GM18870 (cell line): ENCODE results near the gene CEACAM5.

Experiments
- ATAC-seq: cut with Tn5 transposase; IDR thresholded peaks from one replicate; pipeline ENCODE4 v1.9.1; 2021; ENCODE audit warnings: moderate library complexity; ENCODE audit not compliant: unreplicated experiment

Gene CEACAM5

GRCh38 chr19:41708481-41708880 lies at the start of gene CEACAM5:
Gene CEACAM5, plus strand, starts transcription at chr19:41708626. Its CDS starts 106 bp downstream, at chr19:41708732.
- ATAC-seq, result no peak

DNA sequence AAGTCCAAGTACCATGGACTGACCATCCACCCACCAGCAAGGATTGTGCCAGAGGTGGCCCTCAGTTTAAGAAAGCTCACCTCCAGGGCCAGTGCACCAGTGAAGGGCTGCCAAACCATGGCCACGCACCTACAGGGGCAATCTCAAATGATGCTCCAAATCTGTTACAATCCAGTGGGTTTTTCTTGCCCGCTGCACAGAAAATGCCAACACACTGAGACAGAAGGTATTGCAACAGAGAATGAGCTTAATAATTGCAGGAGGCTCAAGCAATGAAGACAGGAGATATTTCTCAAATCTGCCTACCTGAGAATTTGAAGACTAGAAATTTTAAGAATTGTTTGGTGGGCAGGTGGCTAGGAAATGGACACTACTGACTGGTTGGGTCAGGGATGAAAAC lies 42.4 kb upstream of the CEACAM5 start:
- no peak for ATAC-seq

DNA sequence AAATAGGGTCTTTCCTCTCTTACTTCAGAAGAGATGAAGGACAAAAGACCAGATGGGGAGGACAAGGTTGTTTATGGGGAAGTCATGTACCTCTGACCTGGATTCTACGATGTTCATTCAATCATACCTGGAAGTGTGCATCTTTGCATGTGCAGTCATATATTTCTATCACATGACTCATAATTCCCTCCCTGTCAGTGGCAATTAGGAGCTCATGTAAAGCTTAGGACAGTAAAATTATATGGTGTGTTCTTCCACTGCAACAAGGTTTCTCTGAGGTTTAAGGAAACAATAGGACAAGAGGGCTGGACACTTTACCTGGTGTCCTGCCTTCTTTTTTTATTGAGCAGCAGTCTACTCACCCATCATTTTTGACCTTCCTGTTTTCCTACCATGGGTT lies 40.1 kb upstream of the CEACAM5 start:
- no peak for ATAC-seq

DNA sequence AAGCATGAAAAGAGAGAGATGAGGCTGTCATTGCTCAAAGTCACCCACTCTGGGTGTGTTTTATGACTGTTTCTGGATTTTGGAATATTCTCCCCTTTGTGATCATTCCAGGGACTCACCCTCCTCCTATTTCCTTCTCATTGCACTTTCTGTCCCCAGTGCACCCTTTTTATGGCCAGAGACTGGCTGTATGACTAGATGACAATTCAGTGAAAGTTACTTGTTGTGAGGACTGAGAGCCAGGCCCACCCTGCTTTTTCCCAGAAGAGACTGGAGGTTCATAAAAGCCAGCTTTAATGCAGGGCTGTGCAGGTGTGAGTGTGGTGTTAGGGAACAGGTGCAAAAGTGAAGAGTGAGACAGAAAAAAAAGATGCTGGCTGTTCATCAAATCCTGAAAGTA lies 37.7 kb upstream of the CEACAM5 start:
- ATAC-seq, result no peak

- ATAC-seq, result no peak
These were observed 36.9 kb upstream of the CEACAM5 start for GRCh38 chr19:41671486-41671885.

- ATAC-seq, result no peak
These were observed 26.0 kb upstream of the CEACAM5 start for GRCh38 chr19:41682437-41682836.

GRCh38 chr19:41687419-41687818 lies 21.0 kb upstream of the CEACAM5 start:
- no peak for ATAC-seq

DNA sequence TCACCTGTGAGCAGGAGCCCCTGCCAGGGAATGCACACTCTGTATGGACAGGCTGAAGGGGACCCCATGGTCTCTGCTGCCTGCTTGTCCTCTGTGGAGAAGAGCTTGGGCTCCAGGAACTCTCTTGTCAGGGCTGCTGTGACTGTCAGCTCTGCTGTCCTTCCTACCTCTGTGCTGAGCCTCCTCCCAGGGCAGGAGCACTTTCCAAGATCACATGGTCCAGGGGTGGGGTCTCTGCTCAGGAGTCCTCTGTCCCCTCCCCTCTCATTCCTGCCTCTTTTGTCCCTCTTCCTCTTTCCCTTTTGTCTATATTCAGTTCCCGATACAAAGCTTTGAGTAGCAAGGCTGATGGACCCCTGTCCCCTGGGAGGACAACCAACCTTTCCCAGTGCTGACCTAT lies 20.3 kb upstream of the CEACAM5 start, which contains the start of gene CEACAM7:
TSS of gene CEACAM7 (minus strand) at position 173 of the 400 bp plus-strand sequence. CDS start at position 68, 105 bp downstream.
- ATAC-seq, result no peak

GRCh38 chr19:41688687-41689086 lies 19.7 kb upstream of the CEACAM5 start:
- ATAC-seq, result no peak

DNA sequence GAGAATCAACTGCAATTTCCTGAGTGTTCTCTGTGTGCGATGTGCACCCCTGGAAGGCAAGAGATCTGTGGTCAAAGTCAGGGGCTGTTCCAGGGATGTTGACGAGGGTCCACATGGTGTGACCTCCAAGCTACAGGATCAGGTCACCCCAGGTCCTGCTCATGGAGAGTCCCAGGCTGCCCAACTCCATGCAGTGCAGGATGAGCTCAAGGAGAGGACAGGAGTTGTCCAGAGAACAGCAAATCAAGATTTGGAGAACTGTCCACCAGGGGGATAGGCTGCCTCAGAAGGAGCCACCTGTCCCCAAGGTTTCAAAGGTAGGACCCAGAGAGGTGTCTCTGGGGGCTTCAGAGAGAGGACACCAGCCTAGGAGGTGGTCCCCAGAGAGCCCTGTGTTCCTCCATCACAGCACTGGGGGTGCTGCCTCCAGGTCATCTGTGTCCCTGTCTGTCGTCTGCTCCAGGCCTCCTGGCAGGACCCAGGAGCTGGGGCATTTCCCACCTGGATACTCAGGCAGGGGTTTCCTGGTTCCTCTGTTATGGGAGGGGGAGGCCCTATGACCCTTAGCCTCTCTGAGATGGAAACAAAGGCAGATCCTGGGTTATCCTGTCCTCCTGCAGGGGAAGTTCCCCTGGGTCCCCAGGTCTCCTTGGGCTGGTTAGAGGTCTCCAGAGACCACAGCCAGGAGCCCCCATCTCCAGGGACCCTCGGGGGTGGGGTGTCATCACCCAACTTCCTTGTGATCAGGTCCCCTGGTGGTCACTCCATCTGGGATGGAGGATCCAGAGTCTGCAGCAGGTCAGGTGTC lies 18.2 kb upstream of the CEACAM5 start:
- no peak for ATAC-seq

DNA sequence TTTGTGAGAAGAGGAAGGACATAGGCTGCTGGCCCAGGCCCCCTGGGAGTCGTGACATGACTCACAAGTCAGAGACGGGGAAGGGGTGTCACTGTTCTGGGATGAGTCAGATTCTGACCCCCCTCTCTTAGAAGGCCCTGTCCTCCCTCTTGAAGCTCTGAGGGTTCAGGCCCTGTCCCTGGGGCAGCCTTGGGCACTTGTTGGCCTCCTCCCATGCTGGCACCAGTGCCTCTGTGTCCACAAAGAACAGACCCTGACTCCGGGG lies 17.7 kb upstream of the CEACAM5 start:
- no peak for ATAC-seq

GRCh38 chr19:41691268-41691970 lies 17.0 kb upstream of the CEACAM5 start:
- ATAC-seq, result no peak

DNA sequence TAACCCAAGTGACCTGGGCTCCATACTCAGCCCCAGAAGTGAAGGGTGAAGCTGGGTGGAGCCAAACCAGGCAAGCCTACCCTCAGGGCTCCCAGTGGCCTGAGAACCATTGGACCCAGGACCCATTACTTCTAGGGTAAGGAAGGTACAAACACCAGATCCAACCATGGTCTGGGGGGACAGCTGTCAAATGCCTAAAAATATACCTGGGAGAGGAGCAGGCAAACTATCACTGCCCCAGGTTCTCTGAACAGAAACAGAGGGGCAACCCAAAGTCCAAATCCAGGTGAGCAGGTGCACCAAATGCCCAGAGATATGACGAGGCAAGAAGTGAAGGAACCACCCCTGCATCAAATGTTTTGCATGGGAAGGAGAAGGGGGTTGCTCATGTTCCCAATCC lies 14.2 kb upstream of the CEACAM5 start:
- no peak for ATAC-seq

GRCh38 chr19:41694831-41695635 lies 13.4 kb upstream of the CEACAM5 start:
- no peak for ATAC-seq

GRCh38 chr19:41695745-41696144 lies 12.7 kb upstream of the CEACAM5 start:
- no peak for ATAC-seq

- no peak for ATAC-seq
These were observed 11.8 kb upstream of the CEACAM5 start for GRCh38 chr19:41696402-41697197.

GRCh38 chr19:41697198-41697855 lies 11.1 kb upstream of the CEACAM5 start:
- no peak for ATAC-seq

DNA sequence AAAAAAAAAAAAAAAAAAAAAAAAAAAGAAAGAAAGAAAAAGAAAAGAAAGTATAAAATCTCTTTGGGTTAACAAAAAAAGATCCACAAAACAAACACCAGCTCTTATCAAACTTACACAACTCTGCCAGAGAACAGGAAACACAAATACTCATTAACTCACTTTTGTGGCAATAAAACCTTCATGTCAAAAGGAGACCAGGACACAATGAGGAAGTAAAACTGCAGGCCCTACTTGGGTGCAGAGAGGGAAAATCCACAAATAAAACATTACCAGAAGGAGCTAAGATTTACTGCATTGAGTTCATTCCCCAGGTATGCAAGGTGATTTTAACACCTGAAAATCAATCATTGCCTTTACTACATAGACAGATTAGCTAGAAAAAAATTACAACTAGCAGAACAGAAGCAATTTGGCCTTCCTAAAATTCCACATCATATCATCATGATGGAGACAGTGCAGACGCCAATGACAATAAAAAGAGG lies 9.6 kb upstream of the CEACAM5 start:
- no peak for ATAC-seq

- no peak for ATAC-seq
These were observed 9.0 kb upstream of the CEACAM5 start for GRCh38 chr19:41699231-41699967.

GRCh38 chr19:41699968-41700323 lies 8.5 kb upstream of the CEACAM5 start:
- no peak for ATAC-seq
